Measurements from ENCODE around the gene NDFIP2.

Gene NDFIP2

DNA sequence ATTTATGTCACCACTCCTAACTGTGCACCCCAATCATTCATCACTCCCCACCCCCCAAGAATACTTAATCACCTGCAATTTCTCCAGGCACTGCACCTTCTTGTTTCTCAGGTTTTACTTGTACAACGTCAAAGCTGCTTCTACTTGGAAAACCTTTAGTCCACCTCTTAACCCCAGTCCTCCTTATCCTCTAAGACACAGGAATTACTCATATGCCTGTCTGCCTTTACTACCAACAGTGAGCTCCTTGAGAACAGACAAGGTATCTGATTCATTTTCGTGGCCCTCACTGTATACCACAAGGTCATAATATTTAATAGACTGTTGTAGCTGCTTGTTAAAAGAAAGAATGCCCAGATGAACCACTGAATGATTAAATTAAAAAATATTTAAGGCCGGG is 21.0 kb upstream of the NDFIP2 start:
- no peak for DNase-seq

DNA sequence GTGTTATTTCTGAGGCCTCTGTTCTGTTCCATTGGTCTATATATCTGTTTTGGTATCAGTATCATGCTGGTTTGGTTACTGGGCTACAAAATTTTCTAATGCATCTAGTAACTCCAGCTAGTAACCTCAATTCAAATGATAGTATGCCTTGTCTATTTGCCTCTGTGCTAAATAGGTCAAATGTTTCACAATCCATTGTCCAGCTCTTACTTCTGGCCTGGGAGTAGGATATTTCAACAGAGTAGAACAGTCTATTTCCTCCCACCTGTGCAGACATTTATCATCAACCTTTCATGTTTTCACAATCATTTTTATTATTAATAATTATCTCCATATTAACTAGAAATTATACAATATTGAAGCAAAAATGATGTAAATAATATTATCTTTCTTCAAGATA is 18.1 kb upstream of the NDFIP2 start:
- no peak for DNase-seq

DNA sequence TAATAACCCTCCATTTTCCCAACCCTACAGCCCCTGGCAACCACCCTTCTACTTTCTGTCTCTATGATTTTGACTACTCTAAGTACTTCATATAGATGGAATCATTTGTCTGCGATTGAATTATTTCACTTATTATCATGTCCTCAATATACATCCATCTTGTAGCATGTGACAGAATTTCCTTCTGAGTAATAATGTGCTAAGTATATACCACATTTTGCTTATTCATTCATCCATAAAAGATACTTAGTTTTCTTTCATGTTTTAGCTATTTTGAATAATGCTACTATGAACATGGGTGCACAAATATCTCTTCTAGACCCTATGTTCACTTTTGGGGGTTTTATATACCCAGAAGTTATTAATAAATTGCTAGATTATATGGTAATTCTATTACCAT is 17.4 kb upstream of the NDFIP2 start:
- DNase-seq, result no peak

DNA sequence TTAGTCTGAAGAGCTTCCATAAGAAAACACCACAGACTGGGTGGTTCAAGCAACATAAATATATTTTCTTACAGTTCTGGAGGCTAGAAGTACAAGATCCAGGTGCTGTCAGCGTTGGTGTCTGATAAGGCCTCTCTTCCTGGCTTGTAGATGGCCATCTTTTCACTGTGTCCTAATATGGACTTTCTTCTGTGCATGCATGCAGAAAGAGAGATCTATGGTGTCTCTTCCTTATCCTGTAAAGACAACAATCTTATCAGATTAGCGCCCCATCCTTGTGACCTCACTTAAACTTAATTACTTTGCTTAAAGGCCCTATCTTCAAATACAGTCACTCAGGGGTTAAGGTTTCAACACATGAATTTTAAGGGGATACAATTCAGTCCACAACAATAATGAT is 14.1 kb upstream of the NDFIP2 start:
- no peak for DNase-seq

DNA sequence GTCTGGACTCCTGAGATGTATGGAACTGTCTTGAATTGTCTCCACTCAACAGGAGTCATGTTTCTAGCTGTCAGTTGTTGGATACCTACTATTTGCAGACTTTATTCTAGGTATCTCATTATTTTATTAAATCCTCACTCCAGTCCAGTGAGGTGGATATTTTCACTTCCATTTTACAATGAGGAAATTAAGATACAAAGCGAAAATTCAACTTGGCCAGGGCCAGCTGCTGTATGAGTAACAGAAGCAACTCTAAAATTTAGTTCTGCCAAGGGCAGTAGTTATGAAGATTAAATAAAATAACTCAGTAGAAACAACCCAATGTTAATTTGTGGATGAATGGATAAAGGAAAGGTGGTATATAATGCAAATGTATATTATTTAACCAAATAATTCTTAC is 12.6 kb upstream of the NDFIP2 start:
- DNase-seq, result no peak

DNA sequence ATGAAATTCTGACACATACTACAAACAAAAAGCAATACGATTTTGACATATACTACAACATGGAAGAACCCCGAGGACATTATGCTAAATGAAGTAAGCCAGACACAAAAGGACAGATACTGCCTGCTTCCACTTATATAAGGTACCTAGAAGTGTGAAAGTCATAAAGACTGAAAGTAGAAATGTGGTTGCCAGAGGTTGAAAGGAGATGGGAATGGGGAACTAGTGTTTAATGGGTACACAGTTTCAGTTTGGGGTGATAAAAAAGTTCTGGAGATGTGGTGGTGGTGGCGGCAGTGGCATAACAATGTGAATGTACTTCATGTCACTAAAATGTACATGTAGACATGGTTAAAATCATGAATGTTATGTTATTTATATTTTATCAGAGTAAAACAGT is 12.1 kb upstream of the NDFIP2 start:
- DNase-seq, result no peak

DNA sequence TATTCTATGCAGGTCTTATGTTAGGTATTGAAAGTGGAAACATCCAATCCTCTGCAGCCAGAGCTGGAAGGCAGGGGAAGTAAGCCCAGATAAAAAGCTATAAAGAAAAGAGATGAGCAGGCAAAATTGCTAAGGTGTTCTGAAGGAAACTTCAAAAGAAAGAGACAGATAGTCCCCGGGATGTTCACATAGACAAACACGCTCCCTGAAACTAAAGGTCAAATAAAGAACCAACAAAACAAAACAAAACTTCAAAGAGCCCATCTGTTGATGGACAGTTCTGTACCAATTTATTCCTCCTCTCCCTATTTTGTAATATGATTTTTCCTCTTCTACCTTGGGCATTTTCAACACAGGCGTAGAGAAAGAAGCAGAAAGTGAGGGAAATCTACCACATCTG is 11.3 kb upstream of the NDFIP2 start:
- DNase-seq, result no peak

DNA sequence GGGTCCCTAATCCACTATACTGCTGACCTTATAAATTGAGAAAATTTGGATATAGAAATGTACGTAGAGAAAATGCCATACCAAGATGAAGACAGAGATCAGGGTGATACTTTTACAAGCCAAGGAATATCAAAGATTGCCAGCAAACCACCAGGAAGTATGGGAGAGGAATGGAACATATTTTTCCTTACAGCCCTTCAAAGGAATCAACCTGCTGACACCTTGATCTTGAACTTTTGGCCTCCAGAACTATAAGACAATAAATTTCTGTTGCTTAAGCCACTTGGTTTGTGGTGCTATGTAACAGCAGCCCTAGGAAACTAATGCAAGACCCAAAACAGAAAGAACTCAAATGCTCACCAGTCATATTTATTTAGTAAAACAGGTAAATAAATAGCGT is 10.3 kb upstream of the NDFIP2 start:
- no peak for DNase-seq

DNA sequence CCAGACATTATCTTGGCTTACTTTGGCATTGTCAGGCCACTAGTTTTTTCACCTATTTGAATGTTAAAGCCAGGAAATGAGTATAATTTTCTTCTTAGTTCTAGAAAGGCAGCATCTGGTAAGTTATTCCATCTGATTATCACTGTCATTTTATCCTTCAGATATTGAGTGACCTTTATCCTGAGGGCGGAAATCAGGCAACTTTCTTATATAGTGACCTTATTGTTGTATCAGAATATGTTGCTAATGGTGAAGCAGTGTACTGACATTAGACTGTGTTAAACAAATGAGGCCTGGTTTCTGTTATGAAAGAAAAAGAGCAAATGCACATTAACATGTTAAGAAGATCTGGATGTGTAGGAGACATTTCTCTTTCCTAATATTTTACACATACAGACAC is 5.4 kb upstream of the NDFIP2 start:
- DNase-seq, result no peak

DNA sequence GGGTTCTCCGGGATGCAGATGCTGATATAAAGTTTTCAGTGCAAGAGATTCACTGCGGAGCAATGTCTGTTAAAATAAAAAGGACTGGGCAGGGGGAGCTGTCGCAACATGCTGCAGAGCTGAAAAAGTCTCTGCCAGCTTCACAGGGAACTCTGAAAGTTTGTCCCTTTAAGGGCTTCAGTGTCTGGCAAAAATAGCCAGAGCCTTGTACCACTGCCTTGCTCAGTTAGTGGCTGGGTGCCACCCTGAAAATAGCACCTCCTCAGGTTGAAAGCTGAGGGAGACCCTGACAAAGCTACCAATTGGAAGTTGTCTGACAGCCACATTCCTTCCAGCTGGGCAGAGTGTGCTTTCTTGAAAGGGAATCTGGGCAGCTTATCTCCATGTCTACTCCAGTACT is 3.0 kb upstream of the NDFIP2 start:
- peak in 18 of 51 donors; percentile 1 to 22 (median 6) for DNase-seq

DNA sequence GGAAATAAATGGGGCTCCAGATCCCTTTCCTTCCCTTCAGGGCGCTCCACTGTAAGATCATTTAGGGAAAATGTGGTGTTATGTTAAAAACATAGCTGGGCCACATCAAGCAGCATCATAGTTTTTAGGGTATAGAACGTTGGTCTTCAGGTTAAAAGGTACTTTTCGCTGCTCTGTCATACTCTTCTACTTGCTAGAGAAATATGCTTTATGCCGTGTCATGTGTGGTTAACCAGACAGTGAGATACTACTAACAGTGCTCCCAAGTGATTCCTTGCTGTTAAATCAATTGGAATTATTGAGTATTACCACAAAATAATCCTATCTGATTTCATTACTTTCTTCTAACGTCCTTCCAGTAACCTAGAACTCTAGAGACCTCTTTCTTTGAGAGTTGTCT is 1.1 kb upstream of the NDFIP2 start:
- DNase-seq, result no peak

DNA sequence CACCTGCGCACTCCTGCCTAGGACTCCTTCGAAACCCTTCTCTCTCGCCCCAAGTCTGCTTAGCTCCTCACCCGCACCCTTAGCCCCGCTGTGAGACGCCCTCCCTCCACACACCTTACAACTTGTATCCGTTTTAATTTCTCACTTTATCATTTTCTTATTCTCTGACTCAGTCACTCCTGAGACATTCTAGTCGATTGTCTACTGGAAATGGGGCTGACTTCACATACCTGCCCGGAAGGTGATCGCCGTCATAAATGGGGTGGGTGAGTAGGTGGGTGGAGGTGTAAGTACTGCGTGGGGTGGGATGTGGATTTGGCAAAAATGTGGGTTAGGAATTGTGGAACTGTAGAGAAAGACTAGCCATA is 714 bp downstream of the NDFIP2 start:
- peak in 4 of 51 donors; percentile 10 to 47 (median 36) for DNase-seq

DNA sequence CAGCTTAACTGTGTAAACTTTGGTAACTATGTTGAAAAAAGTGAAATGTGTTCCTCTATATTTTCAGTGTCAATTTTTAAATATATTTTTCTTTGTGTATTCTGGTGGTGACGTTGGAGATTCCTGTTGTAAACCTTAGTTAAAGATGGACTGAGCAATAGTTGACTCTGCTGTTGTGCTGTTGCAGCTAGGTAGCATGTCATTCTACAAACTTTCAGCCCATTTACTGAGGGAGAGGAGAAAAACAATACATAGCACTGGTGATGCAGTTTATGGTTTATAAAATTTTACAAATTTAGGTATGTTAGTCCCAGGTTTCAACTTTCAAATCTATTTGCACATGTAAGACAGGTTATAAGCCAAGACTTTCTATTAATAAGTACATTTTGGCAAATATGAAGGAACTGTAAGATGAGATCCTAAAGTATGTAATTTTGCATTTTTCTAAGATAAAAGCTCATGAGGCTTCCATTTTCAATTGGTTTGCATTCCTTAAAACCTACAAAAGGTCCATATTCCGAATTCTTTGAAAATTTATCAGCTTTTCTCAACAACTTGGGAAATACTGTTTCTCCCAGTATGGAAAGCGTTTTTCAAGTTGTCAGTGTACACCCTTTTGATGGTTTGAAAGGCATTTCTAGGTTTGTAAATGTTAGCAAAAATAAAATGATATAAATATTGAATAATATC is 1.5 kb downstream of the NDFIP2 start:
- DNase-seq, result no peak

DNA sequence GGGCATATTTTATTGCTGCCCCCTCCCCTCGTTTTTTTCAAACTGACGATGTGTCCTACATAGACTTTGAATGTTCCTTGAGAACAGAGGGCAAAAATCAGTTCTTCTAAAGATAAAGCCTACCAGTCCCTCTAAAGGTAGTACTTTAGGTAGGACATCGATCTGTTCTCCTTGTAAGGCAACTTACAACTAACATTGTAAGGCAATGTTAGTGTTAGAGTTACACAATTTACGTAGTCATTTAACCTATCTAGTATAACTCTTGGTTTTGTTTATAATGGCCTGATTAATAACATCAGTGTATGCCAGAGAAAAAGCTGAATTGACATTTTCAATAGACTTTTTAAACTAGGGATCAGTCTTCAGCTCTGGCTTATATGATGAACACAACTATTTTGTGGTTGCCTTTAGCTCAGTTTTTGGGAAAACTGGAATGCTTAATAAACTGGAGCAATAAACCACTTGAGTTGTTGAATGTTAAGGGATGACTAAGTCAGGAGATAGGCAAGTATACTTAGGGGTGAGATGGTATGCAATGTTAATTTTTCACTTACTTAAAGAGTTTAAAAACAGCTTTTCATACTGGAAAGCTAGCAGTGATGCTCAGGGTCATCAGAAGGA is 2.2 kb downstream of the NDFIP2 start:
- DNase-seq, result no peak

DNA sequence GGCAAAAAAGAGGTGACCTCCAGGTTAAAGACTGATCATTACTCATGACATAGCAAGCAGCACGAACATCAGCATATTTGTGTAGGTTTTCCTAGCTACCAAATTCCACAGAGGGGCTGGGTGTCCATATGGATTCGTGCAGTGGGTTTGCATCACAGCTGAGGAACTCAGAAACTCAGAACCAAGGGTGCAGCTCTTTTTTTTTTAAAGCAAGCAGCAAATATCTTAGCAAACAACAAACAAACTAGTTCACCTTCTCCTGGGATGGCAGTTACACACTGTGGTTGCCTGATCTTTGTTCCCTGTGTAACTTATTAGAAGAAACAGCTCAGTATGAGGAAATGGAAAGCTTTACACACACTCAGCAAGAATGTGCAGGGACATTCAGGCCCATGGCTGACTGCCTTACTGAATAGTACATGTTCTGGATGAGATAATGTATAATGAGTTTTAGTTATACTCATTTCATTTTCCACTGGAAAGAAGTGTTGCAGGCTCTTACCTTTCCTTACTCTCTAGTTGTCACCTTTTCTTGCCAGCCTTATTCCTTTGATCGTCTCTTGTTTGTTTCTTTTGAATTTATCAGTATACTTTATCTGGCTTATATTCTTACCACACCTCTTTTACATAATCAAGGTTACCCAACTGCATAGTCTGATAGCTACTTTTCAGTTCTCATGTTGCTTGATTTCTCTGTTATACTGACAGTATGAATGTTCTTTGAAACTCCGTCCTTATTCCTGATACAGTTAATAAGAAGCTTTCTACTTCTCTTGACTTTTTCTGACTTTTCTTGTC is 4.3 kb downstream of the NDFIP2 start:
- no peak for DNase-seq

DNA sequence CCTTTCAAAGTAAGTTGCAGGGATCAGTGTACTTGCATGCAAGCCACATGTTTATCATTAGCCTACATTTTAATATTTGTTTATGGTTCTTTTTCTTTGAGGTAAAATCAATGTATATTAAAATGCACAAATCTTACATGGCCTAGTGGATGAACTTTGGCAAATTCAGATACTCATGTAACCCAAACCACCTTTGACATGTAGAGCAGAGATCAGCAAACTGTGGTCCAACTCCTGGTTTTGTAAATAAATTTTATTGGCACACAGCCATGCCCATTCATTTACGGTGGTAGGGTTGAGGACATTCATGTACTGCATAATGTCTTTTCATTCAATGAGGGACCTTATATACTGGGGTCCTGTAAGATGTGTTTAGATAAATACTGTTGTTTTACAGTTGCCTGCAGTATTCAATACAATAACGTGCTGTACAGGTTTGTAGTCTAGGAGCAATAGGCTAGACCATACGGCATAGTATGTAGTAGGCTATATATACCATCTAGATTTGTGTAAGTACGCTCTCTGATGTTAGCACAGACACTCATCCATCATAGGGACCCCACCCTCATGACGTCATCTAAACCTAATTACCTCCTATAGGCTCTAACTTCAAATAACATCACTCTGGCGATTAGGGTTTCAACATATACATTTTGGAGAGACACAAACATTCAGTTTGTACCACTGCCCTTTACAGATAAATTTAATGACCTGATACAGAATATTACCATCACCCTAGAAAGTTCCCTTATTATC is 5.7 kb downstream of the NDFIP2 start:
- no peak for DNase-seq

DNA sequence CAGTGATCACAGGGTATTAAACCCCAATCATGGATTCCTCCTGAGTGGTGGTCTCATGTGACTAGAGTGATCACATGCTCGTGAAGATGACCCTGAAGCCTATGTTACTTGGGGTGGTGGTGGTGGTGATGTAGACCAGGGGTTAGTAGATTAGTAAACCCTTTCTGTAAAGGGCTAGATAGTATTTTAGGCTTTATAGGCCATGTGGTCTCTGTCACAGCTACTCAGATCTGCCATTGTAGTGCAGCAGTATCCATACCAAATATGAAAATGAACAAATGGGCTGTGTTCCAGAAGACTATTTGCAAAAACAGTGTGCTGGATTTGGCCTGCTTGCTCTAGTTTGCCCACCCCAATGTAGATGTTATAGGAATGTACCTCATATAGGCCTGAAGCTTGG is 9.4 kb downstream of the NDFIP2 start:
- no peak for DNase-seq

DNA sequence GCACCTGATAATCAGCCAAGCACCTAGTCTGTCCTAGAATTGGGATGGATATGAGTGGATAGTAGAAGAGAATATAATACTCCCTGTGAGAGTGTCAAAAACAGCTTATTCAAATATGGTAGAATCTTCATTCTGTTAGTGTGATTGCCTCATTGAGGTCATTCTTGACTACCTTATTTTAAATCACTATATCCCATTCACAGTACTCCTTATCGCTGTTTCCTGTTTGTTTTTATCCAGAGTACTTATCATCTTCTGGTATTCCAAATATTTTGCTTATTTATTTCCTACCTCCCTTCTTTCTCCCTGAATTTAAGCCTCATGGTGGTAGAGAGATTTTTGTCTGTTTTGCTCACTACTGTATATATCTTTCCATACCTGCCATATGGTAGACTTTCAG is 9.9 kb downstream of the NDFIP2 start:
- no peak for DNase-seq

DNA sequence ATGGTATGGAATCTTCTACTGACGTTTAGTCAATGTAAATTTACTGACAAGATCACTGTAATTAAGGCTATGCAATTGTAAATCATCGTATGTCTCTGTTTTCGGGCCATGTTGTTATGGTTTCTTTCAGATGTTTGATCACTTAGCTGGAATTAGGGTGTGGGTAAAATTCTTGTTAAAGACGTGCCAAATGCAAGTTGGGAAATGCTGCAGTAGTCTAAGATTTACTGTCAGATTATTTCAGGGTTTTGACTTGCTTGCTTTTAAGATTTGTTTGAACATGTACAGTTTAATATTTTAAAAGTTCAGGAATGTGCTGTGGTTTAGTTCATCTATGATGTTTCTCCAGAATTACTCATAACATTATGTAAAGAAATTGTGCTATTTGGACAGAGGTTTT is 10.8 kb downstream of the NDFIP2 start:
- no peak for DNase-seq

DNA sequence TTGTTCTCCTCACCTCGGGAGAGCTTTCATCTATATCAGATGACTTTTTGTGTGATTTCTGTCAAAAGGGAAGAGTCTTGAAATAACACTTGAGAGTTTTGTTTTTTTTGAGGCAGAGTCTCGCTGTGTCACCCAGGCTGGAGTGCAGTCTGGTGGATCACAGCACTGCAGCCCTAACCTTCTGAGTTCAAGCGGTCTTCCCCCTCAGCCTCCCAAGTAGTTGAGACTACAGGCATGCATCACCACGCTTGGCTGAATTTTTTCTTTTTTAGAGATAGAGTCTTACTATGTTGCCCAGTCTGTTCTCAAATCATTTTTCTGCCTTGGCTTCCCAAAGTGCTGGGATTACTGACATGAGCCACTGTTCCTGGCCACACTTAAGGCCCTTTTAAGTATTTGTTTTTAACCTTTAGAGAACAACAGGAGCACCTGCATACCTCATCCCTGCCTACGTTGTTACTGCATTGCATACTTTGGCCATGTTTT is 11.4 kb downstream of the NDFIP2 start:
- DNase-seq, result no peak

DNA sequence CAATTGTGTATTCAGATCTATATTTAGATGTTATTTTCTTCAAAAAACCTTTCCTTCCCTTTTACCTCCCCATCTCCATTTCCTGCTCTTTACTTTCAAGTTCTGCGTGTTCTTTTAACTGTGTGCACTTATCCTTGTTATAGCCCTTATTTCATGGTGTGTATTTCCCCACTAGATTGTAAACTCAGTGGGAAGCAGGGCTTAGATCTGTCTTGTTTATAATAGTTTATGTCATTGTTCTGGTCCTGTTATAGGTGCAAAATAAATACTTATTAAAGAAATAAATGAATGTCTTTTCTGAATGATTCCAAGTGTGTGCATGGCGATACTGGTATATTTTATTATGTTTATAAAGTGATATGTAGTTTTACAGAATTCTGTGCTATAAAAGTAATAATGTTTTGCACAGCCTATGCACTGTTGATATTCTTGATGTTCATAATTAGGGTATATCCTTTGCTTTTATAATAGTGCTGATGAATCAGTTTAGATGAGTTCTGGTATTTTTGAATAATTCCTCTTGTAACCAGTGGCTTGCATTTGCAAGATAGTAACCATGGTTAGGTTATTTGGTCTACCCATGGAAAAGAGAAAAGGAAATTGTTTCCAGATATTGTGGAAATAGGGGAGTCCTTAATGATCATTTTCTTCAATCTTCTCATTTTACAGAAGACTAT is 12.1 kb downstream of the NDFIP2 start:
- no peak for DNase-seq

DNA sequence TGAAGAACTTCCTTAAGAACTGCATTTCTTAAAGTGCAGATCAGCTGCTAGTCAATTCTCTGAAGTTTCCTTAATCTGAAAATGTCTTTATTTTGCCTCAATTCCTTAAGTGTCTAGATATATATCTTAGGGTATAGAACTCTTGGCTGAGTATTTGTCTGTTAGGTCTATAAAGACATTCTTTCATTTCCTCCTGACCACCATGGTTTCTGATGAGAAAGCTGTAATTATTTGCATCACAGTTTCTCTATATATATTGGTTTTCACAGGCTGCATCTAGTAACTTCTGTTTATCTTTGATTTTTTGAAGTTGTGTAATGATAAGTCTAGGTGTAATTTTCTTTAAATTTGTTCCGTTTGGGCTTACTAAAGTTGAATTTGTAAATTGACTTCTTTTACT is 15.2 kb downstream of the NDFIP2 start:
- DNase-seq, result no peak

Measured in hypothalamus (tissue), 51 donors.